ENCODE data around the gene GHRL.

GHRL gene

DNA sequence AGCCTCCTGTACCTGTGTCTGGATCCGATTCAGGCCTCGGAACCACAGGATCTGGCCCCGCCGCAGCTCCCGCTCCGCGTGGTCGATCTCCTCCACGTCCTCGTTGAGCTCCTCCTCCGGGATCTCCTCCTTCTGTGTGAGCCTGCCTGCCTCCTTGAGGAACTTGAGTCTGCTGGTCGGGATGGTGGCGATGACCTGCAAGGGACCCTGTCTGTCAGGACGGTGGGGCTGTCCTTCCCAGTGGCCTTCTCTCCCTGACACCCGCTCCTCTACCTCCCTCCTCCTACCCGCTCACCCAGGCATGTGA, 45.4 kb upstream of the GHRL start:
- H3K36me3 ChIP-seq (ENCODE audit: control insufficient read depth, low read length), result no peaks in the 10 kb centered on the region
- H3K4me2 ChIP-seq (ENCODE audit: low read length), result no peak overlapping the region
- peaks cover 13% of the 10 kb centered on the region for H3K4me1 ChIP-seq (ENCODE audit: control insufficient read depth, low read length)
- H3F3A ChIP-seq (ENCODE audit: control insufficient read depth, insufficient read depth), result no peaks in the 10 kb centered on the region
- no peaks in the 10 kb centered on the region for H4K20me1 ChIP-seq (ENCODE audit: control insufficient read depth, insufficient read depth, low read depth, low read length)
- TF ChIP-seq EZH2phosphoT487 (IDR thresholded peaks at IDR 0.05; ENCODE audit: borderline replicate concordance, low read length) (no peak), CTCF (IDR thresholded peaks at IDR 0.05; ENCODE audit: low read depth, low read length, poor library complexity, severe bottlenecking) (no peak)
- H3K9me2 ChIP-seq (replicated peaks; ENCODE audit: control insufficient read depth, low read length), result no peaks in the 10 kb centered on the region
- H3K27ac ChIP-seq (ENCODE audit: low read depth, low read length), result no peak overlapping the region
- no peak overlapping the region for H3K4me3 ChIP-seq (ENCODE audit: low read length)
- H3K27me3 ChIP-seq (ENCODE audit: control insufficient read depth, low read length), result no peaks in the 10 kb centered on the region
- no peaks in the 10 kb centered on the region for H3K9me3 ChIP-seq (ENCODE audit: control insufficient read depth, insufficient read depth, low read length)
- H3K79me2 ChIP-seq (ENCODE audit: control insufficient read depth, low read length), result no peaks in the 10 kb centered on the region

GRCh38 chr3:10337323-10338163, 44.8 kb upstream of the GHRL start:
- Histone ChIP-seq H3K4me3 (ENCODE audit: low read length) (no peak overlapping the region), H3K9me2 (replicated peaks; ENCODE audit: control insufficient read depth, low read length) (no peaks in the 10 kb centered on the region), H3K79me2 (ENCODE audit: control insufficient read depth, low read length) (no peaks in the 10 kb centered on the region), H4K20me1 (ENCODE audit: control insufficient read depth, insufficient read depth, low read depth, low read length) (no peaks in the 10 kb centered on the region), H3K9me3 (ENCODE audit: control insufficient read depth, insufficient read depth, low read length) (no peaks in the 10 kb centered on the region), H3K4me1 (ENCODE audit: control insufficient read depth, low read length) (peaks cover 18% of the 10 kb centered on the region), H3K36me3 (ENCODE audit: control insufficient read depth, low read length) (no peaks in the 10 kb centered on the region), H3K27ac (ENCODE audit: low read depth, low read length) (no peak overlapping the region), H3F3A (ENCODE audit: control insufficient read depth, insufficient read depth) (no peaks in the 10 kb centered on the region), H3K4me2 (ENCODE audit: low read length) (no peak overlapping the region), H3K27me3 (ENCODE audit: control insufficient read depth, low read length) (no peaks in the 10 kb centered on the region)
- TF ChIP-seq EZH2phosphoT487 (IDR thresholded peaks at IDR 0.05; ENCODE audit: borderline replicate concordance, low read length), result no peak
- TF ChIP-seq CTCF (IDR thresholded peaks at IDR 0.05; ENCODE audit: low read depth, low read length, poor library complexity, severe bottlenecking), result peak; percentile 8

GRCh38 chr3:10336761-10337160, 44.0 kb upstream of the GHRL start:
- H3K36me3 ChIP-seq (ENCODE audit: control insufficient read depth, low read length), result no peaks in the 10 kb centered on the region
- no peaks in the 10 kb centered on the region for H3K27me3 ChIP-seq (ENCODE audit: control insufficient read depth, low read length)
- H3K79me2 ChIP-seq (ENCODE audit: control insufficient read depth, low read length), result no peaks in the 10 kb centered on the region
- H3K4me2 ChIP-seq (ENCODE audit: low read length), result no peak overlapping the region
- no peaks in the 10 kb centered on the region for H3K9me3 ChIP-seq (ENCODE audit: control insufficient read depth, insufficient read depth, low read length)
- H3K27ac ChIP-seq (ENCODE audit: low read depth, low read length), result no peak overlapping the region
- peaks cover 18% of the 10 kb centered on the region for H3K4me1 ChIP-seq (ENCODE audit: control insufficient read depth, low read length)
- H3K9me2 ChIP-seq (replicated peaks; ENCODE audit: control insufficient read depth, low read length), result no peaks in the 10 kb centered on the region
- no peak overlapping the region for H3K4me3 ChIP-seq (ENCODE audit: low read length)
- no peaks in the 10 kb centered on the region for H4K20me1 ChIP-seq (ENCODE audit: control insufficient read depth, insufficient read depth, low read depth, low read length)
- TF ChIP-seq CTCF (IDR thresholded peaks at IDR 0.05; ENCODE audit: low read depth, low read length, poor library complexity, severe bottlenecking) (no peak), EZH2phosphoT487 (IDR thresholded peaks at IDR 0.05; ENCODE audit: borderline replicate concordance, low read length) (no peak)
- H3F3A ChIP-seq (ENCODE audit: control insufficient read depth, insufficient read depth), result no peaks in the 10 kb centered on the region
